HG03025 (cell line): Measurements from ENCODE around the gene GJC1.

Experiments
- ATAC-seq: cut with Tn5 transposase; IDR thresholded peaks from one replicate; pipeline ENCODE4 v1.9.1; 2021; ENCODE audit warnings: mild to moderate bottlenecking, moderate library complexity; ENCODE audit not compliant: unreplicated experiment, low FRiP score

Gene GJC1

DNA sequence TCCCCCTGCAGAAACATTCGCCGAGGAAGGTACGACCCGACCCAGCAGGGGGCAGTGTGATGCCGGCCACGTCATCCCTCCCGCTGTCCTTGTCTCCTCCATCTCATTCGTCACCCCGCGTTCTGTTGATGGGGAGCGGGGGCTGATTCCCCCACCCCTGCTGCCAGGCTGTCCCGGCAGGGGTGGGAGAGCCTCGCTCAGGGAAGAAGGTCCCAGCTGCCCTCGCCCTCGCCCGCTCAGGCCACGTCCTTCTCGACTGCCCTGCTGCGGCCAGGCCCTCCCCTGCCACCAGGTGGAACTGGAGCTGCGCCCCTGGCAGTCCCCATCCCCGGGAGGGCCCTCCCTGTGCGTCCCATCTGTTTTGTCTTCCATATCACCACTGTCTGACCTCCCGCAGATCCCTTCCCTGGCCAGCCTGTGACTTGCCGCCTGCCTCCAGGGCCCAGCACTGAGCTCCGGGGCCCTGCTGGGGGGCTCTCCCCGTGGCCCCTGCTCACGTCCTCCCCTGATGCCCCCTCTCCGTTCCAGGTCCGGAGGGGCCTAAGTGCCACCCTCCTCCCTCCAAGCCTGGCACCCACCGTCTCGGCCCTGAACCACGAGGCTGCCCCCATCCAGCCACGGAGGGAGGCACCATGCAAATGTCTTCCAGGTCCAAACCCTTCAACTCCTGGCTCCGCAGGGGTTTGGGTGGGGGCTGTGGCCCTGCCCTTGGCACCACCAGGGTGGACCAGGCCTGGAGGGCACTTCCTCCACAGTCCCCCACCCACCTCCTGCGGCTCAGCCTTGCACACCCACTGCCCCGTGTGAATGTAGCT, 50.7 kb downstream of the GJC1 start:
- ATAC-seq, result no peak

DNA sequence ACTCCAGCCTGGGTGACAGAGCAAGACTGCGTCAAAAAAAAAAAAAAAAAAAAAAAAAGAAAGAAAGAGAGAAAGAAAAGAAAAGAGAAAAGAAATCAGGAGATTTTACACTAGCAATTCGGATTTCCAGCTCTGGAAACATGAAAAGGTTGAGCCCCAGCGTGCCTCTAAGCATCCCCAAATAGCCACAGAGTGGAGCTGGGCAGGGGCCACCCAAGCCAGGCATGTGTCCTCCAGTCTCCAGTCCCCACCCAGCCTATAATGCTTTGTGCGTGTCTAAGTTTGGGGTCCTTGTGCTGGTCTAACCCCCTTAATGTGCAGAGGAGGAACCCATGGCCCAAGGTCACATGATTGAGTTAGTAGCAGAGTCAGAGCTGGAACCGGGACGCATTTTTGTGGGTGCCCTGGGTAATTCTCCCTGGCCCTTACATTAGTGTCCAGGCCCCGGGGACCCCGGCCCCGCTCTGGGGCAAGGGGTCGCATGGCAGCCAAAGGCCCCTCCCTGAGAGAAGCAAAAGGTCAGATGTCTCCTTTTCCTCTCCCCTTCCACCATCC, 51.4 kb downstream of the GJC1 start:
- no peak for ATAC-seq

DNA sequence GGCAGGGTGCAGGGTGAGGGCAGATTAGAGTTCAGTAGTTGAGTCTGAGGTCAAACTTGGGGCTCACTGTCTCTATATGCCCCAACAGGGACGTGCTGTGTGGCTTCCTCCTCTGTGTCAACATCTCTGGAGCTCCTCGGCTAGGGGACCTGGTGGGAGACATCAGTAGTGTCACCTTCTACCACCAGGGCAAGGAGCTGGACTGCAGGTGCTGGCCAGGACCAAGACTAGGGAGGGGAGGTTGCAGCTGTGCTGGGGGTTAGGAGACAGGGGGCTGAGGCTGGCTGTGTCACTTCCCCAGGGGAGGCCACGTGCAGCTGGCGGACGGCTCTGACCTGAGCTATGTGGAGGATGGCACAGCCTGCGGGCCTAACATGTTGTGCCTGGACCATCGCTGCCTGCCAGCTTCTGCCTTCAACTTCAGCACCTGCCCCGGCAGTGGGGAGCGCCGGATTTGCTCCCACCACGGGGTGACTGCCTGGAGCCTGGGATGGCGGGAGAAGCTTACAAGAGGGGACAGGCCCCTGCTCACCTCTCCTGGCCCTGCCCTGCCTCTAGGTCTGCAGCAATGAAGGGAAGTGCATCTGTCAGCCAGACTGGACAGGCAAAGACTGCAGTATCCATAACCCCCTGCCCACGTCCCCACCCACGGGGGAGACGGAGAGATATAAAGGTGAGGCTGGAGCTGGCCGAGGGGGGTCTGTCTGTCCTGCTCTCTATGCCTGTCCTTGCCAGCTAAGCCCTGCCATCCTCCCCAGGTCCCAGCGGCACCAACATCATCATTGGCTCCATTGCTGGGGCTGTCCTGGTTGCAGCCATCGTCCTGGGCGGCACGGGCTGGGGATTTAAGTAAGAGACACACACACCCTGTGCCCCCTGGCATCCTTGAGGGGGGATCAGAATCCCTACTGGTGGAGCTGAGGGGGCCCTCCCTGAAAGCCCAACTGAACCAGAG, 52.4 kb downstream of the GJC1 start:
- ATAC-seq, result no peak

DNA sequence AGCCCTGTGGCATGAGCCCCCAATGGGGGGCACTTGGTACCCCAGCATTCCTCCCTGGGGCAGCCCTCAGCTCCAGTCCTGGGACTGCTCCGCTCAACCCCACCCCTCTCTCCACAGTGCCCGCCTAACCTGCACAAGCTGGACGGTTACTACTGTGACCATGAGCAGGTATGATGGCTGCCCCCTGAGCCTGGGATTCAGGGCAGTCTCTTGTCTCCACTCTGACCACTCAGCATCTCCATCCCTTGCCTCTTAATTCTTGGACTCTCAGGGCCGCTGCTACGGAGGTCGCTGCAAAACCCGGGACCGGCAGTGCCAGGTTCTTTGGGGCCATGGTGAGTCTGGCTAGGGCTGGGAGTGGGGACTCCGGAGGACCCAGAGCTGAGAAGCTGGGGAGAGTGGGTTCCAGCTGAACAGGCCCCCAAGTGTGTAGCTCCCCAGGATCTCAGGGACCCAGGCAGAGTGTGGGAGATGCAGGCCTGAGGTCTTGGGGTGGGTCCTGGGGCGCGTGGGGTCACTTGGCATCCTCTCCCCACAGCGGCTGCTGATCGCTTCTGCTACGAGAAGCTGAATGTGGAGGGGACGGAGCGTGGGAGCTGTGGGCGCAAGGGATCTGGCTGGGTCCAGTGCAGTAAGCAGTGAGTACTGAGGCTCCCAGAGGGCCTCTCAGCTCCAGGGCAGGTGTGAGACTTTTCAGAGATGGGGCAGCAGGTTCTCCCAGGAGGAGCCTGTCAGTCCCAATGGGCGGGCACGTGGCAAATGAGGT, 53.3 kb downstream of the GJC1 start:
- ATAC-seq, result no peak

DNA sequence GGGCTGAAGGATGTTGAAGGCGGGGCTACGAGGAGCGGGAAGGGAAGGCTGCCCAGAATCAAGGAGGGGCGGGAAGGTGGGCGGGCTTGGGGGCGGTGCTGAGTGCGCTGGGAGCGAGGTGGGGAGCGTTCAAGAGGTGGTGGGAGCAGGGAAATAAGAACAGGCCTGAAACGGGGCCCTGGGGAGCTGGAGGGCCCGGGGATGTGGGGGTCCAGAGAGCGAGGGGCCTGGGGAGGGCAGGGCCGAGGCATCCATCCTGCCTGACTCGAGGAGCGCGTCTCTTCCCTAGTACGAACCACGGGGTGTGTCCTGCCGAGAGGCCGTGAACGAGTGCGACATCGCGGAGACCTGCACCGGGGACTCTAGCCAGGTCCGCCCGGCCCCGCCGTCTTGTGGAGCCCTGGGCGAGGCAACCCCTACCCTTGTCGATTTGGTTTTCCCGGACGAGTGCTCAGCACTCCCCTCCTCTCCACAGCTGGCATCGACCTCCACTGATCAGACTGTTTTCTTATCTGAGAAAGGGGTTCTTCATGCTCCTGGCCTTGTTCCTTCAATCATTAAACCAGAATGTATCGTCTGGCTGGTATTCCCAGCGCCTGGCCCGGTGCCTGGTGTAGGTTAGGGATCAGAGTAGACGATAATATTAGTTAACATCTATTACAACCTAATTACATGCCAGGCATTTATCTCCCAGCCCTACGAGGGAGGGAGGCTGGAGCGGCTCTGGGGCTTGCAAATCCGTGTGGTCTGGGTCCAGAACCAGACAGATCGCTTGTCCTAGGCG, 54.1 kb downstream of the GJC1 start:
- no peak for ATAC-seq

DNA sequence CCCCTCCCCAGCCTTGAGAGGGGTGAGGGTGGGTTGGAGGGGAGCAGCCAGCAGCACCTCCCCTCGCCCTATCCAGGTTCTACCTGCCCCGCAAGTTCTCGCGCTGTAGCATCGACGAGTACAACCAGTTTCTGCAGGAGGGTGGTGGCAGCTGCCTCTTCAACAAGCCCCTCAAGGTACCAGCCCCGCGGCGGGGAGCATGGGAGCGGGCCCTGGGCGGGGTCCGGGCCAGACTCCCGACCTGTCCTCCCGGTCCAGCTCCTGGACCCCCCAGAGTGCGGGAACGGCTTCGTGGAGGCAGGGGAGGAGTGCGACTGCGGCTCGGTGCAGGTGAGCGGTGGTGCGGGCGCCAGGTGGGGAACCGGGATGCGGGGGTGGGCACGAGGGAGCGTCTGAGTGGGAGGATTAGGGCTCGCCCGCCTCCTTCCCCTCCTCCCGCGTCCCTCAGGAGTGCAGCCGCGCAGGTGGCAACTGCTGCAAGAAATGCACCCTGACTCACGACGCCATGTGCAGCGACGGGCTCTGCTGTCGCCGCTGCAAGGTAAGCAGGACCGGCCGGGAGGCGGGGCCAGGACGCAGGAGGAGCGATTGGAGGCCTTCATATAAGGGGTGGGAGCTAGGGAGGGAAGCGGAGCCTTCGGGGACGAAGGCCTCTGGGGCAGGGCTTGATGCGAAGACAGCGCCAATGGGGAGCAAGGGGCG, 54.8 kb downstream of the GJC1 start:
- peak; percentile 66 for ATAC-seq

DNA sequence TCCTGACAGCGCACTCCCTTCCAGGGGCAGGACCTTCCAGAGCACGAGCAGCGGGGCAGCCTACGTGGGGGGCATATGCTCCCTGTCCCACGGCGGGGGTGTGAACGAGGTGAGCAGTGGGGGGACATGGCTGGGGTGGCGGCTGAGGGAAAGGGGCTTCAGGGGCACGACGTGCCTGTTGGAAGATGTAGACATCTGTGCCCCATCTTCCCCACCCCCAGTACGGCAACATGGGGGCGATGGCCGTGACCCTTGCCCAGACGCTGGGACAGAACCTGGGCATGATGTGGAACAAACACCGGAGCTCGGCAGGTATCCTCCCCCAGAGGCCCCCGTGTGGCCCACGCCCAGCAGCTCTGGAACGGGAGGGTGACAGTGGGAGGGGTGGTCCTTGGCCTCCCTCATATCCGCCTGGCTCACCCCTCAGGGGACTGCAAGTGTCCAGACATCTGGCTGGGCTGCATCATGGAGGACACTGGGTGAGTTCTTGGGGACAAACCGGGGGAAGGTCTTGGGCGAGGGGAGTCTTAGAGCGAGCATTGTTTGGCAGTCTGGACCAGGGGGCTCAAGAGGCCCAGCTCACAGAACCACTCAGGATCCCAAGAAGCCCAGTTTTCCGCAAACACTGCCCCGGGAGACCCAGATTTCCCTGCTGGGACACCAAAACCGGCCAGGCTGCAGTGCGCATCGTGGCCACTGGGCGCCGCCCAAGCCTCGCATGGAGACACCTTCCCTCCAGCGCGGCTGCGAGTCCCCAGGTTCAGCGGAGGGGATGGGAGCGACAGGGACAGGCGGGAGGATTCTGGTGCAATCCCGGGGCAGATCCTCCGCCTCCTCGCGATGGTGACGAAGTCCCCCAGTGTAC, 55.6 kb downstream of the GJC1 start:
- ATAC-seq, result peak; percentile 27

DNA sequence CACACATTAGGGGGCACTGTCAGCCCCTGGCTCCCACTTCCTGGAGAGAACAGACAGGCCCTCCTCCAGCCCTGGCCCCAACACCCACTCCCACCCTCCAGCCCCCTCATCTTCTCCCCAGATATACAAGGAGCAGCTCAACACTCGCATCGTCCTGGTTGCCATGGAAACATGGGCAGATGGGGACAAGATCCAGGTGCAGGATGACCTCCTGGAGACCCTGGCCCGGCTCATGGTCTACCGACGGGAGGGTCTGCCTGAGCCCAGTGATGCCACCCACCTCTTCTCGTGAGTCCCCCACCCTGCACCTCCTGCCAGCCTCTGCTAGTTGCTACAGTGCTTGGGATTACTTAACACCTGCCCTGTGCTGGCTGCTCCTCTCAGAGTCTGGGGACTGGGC, 56.9 kb downstream of the GJC1 start:
- ATAC-seq, result no peak

DNA sequence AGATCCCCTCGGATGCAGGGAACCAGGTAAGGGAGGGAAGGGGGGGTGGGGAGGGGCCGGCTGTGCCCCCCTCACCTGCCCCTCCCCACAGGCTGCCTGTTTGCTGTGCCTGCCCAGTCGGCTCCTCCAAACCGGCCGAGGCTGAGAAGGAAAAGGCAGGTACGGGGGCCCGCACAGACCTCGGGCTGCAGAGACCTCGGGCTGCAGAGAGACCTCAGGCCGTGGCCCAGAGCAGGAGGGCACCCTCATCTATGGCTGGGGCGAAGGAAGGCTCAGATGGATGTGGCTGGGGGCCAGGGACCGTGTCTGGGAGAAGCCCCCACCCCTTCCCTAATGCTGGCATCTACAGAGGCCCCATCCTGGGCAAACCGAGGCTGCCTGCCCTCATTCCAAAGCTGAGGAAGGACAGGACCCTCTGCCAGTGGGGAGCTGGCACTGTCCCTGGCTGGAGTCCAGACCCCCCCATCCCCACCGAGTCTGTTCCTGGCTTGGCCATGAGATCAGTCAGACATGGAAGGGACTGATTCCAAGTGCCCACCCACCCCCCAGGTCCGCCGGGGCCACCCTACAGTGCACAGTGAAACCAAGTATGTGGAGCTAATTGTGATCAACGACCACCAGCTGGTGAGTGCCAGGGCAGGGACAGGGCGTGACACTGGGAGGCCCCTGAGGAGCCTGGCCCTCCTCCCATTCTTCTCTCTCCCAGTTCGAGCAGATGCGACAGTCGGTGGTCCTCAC, 57.6 kb downstream of the GJC1 start:
- ATAC-seq, result no peak

DNA sequence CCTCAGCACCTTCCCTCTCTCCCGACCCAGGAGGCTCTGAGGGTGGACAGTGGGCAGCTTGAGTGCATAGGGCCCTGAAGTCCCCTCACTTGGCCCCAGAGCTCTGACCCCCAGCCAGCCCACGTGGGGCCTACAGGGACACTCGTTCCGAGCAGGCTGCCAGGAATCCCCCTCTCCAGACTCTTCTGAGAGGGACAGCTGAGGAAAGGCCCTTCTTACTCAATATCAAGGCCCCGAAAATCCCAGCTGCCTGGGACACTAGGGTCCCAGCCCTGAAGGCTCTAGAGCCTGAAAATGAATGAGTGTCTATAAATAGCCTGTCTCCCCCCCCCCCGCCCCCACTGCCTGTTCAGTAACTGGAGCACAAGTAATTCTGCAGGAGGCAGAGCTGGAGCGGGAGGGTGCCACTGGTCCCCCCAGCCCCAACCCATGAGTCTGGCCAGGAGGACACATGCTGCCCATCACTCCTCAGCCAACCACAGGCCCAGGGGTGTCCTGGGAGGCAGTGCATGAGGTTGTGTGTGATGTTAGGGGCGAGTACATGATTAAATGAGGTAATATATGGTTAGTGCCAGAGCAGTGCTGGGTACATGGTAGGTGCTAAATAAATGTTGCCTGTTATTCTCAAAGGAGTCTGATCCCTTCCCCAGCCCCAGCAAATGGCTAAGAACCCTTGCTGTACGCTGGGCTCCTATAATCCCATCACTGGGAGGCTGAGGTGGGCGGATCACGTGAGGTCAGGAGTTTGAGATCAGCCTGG, 59.7 kb downstream of the GJC1 start:
- no peak for ATAC-seq

DNA sequence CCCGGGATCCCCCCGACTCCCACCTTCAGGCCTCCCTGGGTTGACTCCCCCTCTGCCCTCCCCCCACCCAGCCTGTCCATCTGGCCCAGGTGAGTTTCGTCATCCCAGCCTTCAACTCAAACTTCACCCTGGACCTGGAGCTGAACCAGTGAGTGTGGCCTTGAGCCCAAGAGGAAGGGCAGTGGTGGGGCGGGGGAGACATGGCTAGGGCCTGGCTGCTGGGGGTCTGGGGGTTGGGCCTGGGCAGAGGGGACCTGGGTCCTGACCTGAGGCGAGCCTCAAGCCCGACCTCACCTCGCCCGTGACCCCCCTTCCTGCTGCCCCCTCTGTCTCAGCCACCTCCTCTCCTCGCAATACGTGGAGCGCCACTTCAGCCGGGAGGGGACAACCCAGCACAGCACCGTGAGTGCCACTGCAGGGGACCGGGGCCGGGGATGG, 60.4 kb downstream of the GJC1 start:
- no peak for ATAC-seq

DNA sequence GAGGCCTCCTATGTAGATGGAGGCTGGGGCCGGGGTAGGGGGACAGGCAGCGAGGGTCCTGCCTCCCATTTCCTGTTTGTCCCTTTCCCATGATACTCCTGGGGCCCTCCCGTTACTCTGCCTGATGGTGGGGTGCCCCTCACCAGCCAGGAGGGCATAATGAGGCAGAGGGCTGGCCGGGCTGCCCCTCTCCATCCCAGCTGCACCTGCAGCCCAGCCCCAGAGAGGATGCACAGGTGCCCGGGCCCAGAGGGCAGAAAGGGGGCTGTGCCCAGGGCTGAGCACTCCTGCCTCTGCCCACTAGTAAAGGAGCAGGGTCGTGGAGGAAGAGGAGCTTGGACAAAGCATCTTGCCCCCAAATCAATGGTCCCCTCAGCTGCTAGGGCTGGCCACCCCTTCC, 60.9 kb downstream of the GJC1 start:
- no peak for ATAC-seq

DNA sequence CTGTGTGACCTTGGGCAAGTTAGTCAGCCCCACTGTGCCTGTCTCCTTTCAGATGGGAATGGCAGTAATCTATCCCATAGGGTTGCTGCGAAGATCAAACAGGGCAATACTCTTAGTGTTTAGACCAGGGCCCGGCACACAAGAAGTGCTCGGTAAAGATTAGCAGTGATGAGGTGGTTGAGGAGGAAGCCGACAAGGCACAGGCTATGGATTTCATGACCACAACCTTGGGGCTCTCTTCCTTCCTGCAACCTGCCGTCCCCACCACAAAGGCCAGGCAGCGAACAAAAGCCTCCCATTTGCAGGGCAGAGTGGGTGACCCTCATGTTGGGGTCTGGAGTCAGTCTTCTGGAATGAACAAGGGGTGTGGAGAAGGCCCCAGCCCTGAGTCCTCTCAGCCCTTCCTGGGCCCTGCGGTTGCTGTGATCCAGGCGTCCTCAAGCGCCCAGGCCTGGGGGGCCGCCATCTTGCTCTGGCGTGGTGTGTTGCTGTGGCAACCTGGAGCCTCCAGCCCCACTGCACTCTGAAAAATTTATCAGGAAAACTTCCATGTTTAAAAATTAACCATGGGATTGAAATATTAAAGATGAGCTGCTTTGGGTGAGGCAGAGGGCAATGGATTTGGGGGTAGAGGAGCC, 61.5 kb downstream of the GJC1 start:
- ATAC-seq, result no peak

DNA sequence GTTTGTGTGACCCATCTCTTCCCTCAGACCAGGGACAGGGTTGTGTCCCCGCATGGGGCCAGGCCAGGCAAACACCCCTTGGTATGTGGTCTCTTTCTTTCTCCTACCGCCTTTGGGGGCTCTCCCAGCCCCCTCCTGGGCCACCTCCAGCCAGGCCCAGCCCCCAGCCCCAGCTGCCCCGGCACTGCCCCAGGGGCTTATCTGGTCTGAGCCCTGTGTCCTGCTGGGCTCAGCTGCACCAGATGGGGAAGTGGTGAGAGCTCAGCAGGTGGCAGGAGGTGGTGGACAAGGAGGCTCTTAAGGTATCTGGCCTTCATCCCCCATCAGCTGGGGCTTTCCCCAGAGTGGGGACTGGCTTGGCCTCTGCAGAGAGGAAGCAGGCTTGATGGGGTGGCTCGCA, 62.6 kb downstream of the GJC1 start:
- ATAC-seq, result no peak

DNA sequence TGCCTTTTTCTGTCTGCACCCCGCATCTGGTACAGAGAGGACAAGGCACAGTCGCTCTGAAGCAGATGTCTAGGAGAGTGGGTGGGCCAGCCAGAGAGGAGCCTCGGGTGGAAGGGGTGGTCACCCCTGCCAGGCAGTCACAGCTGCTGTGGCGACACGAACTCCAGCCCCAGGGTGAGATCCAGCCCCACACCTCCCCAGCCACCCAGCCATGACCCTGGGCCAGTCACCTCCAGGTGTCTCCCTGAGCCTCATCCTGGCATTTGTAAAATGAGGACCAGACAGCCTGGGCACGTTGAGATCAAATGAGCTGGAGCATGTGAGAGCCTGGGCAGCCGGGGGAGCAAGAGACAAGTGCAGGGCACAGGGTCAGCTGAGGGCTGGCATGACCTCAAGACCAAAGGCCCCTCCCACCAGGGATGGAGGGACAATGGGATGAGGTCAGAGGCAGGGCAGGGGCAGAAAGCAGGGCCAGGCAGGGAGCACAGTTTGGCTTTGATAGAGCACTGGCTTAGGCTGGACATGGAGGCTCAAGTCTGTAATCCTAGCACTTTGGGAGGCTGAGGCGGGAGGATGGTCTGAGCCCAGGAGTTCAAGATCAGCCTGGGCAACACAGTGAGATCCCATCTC, 63.6 kb downstream of the GJC1 start:
- no peak for ATAC-seq

DNA sequence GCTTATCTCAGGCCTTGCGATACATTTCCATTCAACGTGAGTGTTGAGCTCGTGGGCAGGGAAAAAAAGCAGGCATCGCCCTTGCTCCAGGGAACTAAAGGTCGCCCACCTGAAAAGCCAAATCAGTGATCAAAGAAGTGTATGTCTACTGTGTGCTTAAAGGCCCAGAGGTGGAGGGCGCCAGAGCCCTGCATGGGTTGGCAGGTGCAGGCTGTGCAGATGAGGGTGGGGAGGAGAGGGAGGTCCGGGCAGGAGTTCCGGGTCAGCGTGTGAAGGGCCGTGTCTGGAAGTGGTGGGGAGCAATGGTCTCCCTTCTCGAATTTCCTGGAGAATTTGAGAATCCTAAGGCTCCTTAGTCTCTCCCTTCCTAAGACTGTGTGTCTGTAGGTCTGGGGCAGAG, 64.1 kb downstream of the GJC1 start:
- no peak for ATAC-seq
